Left renal pelvis (tissue), 4 donors: ENCODE results near the gene BTG2. TPM values are rescaled to one million over a fixed set of nuclear protein-coding genes. Genes with fewer than 3 reads are reported as not detected.
"Not testable (repeated sequence)": the region's sequence is repeated elsewhere in the genome, so short reads cannot be mapped to it uniquely, and the experiment has no call there.

Experiments used
- DNase-seq, 4 donors: peaks; one replicate each; pipeline ENCODE4 v3.0.0-alpha.2; 2013; ENCODE audit warnings: low read depth in 4 of 4, low spot score in 3 of 4
- polyA plus RNA-seq, 4 donors: library from polyadenylated mRNA; unstranded; fragments of 120-200 nt; gene quantifications; one replicate each; pipeline ENCODE4 v1.2.1, GENCODE V29; 2013; ENCODE audit not compliant: insufficient read length in 4 of 4

The BTG2 gene
- polyA plus RNA-seq: 100 to 1,000 TPM; 103 to 223 (median 144) TPM

- DNase-seq: peak in 2 of 4 donors; percentile 84 to 85
These were observed at the start of gene BTG2 for GRCh38 chr1:203304919-203305808. Gene BTG2 (plus strand): TSS chr1:203305519. CDS start chr1:203305607, 88 bp downstream.

GRCh38 chr1:203256636-203257035 lies 48.7 kb upstream of the BTG2 start:
- not testable (repeated sequence) for DNase-seq

- DNase-seq: no peak
These were observed 41.8 kb upstream of the BTG2 start for GRCh38 chr1:203263496-203263895.

DNA sequence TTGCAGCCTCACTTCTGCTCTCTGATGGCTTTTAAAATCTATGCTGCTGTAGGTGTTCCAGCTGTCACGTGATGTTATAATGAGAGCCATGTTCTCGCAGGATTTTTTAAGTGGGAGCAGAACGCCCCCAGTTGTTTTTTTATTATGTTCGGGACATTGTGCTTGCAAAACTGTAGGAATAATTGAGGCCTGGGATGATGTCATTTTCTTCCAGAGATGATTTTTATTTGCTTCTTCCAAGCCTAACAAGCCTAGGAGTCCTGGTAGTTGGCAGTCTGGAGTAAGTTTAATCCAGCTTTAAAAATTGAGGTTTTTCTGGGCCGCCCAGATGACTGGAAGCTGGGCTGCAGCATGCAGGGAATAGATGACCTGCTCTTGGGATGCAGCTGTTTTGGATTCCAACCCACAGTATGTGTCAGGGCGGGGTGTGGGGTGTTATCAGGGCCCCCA lies 41.2 kb upstream of the BTG2 start:
- DNase-seq: no peak

- no peak for DNase-seq
These were observed 39.8 kb upstream of the BTG2 start for GRCh38 chr1:203265541-203265940.

DNA sequence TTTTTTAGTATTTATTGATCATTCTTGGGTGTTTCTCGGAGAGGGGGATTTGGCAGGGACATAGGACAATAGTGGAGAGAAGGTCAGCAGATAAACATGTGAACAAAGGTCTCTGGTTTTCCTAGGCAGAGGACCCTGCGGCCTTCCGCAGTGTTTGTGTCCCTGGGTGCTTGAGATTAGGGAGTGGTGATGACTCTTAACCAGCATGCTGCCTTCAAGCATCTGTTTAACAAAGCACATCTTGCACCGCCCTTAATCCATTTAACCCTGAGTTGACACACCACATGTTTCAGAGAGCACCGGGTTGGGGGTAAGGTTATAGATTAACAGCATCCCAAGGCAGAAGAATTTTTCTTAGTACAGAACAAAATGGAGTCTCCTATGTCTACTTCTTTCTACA lies 39.2 kb upstream of the BTG2 start:
- not testable (repeated sequence) for DNase-seq

- peak in 3 of 4 donors; percentile 85 to 89 (median 88) for DNase-seq
These were observed 37.9 kb upstream of the BTG2 start for GRCh38 chr1:203267347-203267846.

DNA sequence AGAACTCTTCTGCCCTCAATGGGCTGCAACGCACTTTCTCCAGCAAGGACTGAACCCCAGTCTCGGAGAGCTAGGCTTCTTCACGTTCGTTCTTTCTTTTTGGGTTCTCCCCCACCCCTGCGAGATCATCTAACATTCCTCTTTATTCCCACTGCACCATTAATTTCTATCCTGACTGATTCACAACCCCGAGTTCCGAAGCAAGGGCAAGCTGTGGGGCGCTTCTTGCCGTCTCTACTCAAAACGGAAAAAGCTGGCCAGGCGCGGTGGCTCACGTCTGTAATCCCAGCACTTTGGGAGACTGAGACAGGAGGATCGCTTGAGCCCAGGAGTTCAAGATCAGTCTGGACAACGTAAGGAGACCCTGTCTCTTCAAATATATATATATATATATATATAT lies 37.4 kb upstream of the BTG2 start:
- DNase-seq: no peak

- DNase-seq: peak in 1 of 4 donors; percentile 70
These were observed 36.2 kb upstream of the BTG2 start for GRCh38 chr1:203268901-203269653.

DNA sequence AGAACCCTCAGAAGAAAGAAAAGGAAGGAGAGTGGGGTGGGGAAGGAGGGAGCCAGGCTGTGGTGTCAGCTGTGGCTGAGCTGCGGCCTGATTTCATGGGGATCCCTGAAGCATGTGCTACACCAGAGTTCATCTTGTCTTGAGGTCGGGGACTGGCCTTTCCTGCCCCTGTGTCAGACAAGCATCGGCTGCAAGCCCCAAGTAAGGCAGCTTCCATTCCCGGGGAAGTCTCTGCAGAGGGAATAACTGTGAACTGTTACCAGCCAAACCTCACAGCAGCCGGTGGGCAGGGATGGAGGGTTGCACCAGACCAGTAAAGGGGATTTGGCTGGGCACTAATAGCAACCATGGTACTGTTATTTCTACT lies 35.7 kb upstream of the BTG2 start:
- no peak for DNase-seq

DNA sequence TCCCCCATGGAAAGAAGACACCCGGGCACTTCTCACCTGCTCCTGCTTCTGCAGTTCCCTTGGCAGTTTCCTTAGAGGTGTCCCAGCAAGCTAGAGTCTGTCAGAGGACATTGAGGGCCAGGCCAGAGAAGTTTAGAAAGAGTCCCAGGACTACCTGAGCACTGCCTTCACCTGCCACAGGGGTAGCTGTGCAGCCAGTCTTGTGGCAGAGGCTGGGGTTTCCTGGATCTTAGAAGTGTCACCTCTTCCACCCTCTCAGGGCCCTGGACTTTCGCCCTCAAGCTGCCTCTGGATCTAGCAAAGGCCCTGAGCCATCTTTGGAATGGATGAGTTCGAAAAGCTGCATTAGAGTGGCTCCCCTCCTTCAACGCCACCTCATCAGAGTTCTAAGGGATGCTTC lies 34.9 kb upstream of the BTG2 start:
- DNase-seq: no peak

DNA sequence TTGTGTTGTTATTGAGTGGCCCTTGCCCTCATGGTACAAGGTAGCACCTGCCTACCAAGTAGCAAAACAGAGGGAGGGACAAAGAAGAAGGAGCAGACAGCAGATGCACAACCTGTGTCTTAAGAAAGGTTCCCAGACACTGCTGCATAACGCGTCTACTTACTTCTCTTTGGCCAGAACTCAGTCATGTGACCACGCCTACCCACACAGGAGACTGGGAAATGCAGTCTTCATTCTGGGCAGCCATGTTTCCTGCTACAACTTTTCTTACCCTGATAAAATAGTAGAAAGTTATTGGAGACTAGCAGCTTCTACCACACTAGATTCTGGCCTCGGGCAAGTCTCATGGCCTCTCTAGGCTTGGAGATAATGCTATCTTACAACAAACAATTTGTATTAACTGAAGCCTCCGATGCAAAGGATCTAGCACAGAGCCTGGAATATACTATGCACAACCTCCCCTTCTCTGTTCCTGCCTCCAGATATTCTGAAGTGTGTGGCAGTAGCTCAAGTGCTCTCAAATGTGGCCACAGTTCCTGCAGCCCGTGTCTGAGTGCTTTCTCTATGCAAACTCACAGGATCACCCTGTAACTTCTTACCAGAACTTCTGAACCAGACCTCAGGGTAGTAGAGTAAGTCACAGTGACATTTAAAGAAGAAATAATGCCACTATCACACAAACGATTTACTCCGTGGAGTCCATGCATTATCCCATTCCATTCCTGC lies 34.1 kb upstream of the BTG2 start:
- DNase-seq: no peak

DNA sequence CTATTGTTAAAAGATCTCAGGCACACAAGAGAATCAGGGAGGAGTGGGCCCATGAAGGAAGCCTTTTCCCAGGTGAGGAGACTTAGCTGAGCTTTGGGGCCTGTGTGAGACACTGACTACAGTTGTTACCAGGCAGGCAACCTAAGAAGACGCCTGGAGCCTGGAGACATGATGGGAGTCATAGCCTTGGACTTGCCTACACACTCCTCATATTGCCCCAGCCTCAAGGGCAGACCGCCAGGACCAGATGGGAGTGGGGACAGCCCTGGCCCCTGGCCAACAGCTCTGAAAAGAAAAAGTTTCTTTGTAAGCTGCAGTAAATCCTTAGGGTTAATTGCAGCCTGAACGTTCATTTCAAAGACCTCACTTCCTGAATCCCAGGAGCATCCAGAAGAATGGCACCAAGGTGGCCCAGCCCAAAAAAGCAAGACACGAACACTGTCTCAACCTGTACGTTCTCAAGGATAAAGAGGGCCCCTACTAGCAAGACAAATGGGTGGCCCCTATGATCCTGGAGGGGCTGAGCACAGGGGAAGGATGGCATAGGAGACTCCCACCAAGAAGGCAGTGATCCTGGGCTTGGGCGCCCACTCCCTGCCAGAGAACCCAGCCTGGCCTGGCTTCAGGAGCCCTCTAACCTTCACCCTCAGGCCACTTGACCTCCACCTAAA lies 33.2 kb upstream of the BTG2 start:
- DNase-seq: no peak

- no peak for DNase-seq
These were observed 32.6 kb upstream of the BTG2 start for GRCh38 chr1:203272633-203273205.

- peak in 2 of 4 donors; percentile 65 to 68 for DNase-seq
These were observed 32.0 kb upstream of the BTG2 start for GRCh38 chr1:203273206-203273868.

GRCh38 chr1:203273869-203274602 lies 31.3 kb upstream of the BTG2 start:
- no peak for DNase-seq

DNA sequence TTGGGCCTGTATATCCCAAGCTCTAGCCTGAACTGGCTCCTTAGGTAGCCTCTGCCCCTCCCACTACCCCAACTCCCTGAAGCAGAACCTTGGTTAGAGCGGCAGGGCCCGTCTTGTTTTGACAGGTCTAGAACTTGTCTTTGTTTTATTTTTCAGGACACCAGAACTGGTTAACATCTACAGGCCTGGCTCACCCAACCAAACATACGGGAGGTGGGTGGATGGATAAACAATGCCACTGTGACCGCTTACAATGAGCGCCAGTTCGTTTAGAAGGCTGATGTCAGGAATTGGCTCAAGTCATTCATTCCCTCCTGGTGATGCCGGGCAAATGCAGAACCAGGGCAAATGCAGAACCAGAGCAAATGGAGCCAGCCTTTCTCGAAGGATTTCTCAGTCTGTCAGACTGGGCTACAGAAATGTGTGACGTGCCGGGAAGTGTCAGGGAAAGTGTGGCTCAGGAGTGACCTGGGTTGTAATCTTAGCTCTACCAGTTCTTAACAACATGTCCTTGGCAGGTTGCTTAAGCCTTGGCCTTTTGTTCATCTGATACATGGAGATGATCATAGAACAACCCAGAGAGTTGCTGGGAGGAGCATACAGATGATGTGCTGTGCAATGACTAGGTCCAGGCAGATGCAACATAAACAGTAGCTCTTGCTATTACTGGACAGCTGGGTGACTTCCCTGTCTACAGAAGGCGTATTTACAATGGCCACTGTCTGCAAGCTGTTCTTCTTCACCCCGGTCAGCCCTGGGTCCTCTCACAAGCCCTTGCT lies 30.5 kb upstream of the BTG2 start:
- DNase-seq: no peak
